Measurements from ENCODE around the gene KCNQ5. TPM values are rescaled to one million over a fixed set of nuclear protein-coding genes. Genes with fewer than 3 reads are reported as not detected.

KCNQ5 gene
- polyA plus RNA-seq, 3 donors = not detected

- Mint-ChIP-seq H3K4me3 (no peak overlapping the region), H3K9me3 (peaks cover 0 to 8% (median 0%) of the 10 kb centered on the region in 7 donors), H3K4me1 (no peaks in the 10 kb centered on the region), H3K27me3 (ENCODE audit: low read depth in 3 of 3) (no peaks in the 10 kb centered on the region), H3K36me3 (no peaks in the 10 kb centered on the region), H3K27ac (no peak overlapping the region)
- DNase-seq = no peak
- no peak overlapping the region for H3K4me3 ChIP-seq (replicated peaks in 1 of 3; ENCODE audit: low read depth in 2 of 3, low read length in 3 of 3)
- no peaks in the 10 kb centered on the region for H4K20me1 ChIP-seq (ENCODE audit: insufficient read depth, low read length)
- H3K27me3 ChIP-seq (ENCODE audit: control insufficient read depth in 2 of 2, insufficient read depth in 2 of 2, low read length in 2 of 2) = no peaks in the 10 kb centered on the region
- no peak overlapping the region for H2AFZ ChIP-seq (ENCODE audit: insufficient read depth, low read depth, low read length, poor library complexity, severe bottlenecking)
- H3K79me2 ChIP-seq (ENCODE audit: insufficient read depth, low read length) = no peaks in the 10 kb centered on the region
- H3K4me1 ChIP-seq (ENCODE audit: control insufficient read depth in 1 of 2, insufficient read depth in 2 of 2, low read length in 2 of 2) = no peaks in the 10 kb centered on the region
- no peak overlapping the region for H3K9ac ChIP-seq (ENCODE audit: insufficient read depth, low read length, poor library complexity, severe bottlenecking)
- no peak for TF ChIP-seq CTCF (IDR thresholded peaks at IDR 0.05)
- H3K27ac ChIP-seq (ENCODE audit: low read depth in 1 of 2, low read length in 2 of 2) = no peak overlapping the region
- no peaks in the 10 kb centered on the region for H3K9me3 ChIP-seq (replicated peaks in 1 of 2; ENCODE audit: control insufficient read depth in 1 of 2, insufficient read depth in 1 of 2, low read length in 2 of 2)
- H3K36me3 ChIP-seq (replicated peaks in 1 of 2; ENCODE audit: control insufficient read depth in 1 of 2, insufficient read depth in 2 of 2, low read length in 2 of 2) = no peaks in the 10 kb centered on the region
- no CpG with 5 or more reads among the region's 2 CpGs for WGBS (ENCODE audit: insufficient coverage)
- no peak overlapping the region for H3K4me2 ChIP-seq (replicated peaks; ENCODE audit: extremely low read depth, low read length, poor library complexity, severe bottlenecking)
- intact Hi-C loops (cut with micrococcal nuclease) = no loop called here
Measured at GRCh38 chr6:72841195-72841594, 219.3 kb downstream of the KCNQ5 start.

- Mint-ChIP-seq H3K27ac (no peak overlapping the region), H3K9me3 (peaks cover 0 to 8% (median 0%) of the 10 kb centered on the region in 7 donors), H3K36me3 (no peaks in the 10 kb centered on the region), H3K4me3 (no peak overlapping the region), H3K27me3 (ENCODE audit: low read depth in 3 of 3) (no peaks in the 10 kb centered on the region), H3K4me1 (no peaks in the 10 kb centered on the region)
- no peak overlapping the region for H3K9ac ChIP-seq (ENCODE audit: insufficient read depth, low read length, poor library complexity, severe bottlenecking)
- H3K4me2 ChIP-seq (replicated peaks; ENCODE audit: extremely low read depth, low read length, poor library complexity, severe bottlenecking) = no peak overlapping the region
- no peak for DNase-seq
- H3K36me3 ChIP-seq (replicated peaks in 1 of 2; ENCODE audit: control insufficient read depth in 1 of 2, insufficient read depth in 2 of 2, low read length in 2 of 2) = no peaks in the 10 kb centered on the region
- H3K27me3 ChIP-seq (ENCODE audit: control insufficient read depth in 2 of 2, insufficient read depth in 2 of 2, low read length in 2 of 2) = no peaks in the 10 kb centered on the region
- WGBS (ENCODE audit: insufficient coverage) = 100% methylated on average over 1 of the region's 4 CpGs
- H3K4me1 ChIP-seq (ENCODE audit: control insufficient read depth in 1 of 2, insufficient read depth in 2 of 2, low read length in 2 of 2) = no peaks in the 10 kb centered on the region
- intact Hi-C loops (cut with micrococcal nuclease) = no loop called here
- TF ChIP-seq CTCF (IDR thresholded peaks at IDR 0.05) = no peak
- no peaks in the 10 kb centered on the region for H3K9me3 ChIP-seq (replicated peaks in 1 of 2; ENCODE audit: control insufficient read depth in 1 of 2, insufficient read depth in 1 of 2, low read length in 2 of 2)
- H3K4me3 ChIP-seq (replicated peaks in 1 of 3; ENCODE audit: low read depth in 2 of 3, low read length in 3 of 3) = no peak overlapping the region
- H3K27ac ChIP-seq (ENCODE audit: low read depth in 1 of 2, low read length in 2 of 2) = no peak overlapping the region
- H4K20me1 ChIP-seq (ENCODE audit: insufficient read depth, low read length) = no peaks in the 10 kb centered on the region
- no peaks in the 10 kb centered on the region for H3K79me2 ChIP-seq (ENCODE audit: insufficient read depth, low read length)
- no peak overlapping the region for H2AFZ ChIP-seq (ENCODE audit: insufficient read depth, low read depth, low read length, poor library complexity, severe bottlenecking)
Measured at GRCh38 chr6:72842140-72842539, 220.3 kb downstream of the KCNQ5 start.

Data from CD14-positive monocyte (primary cell).